Esophagus squamous epithelium (tissue), 5 donors: ENCODE data around the gene RALGPS1. TPM values are rescaled to one million over a fixed set of nuclear protein-coding genes. Genes with fewer than 3 reads are reported as not detected.

ENCODE experiments used
- DNase-seq: peaks from one replicate; lab custom pipeline; 2025; lab: John Stamatoyannopoulos, UW
- H3K27ac ChIP-seq, 4 donors: fragments of 200-600 bp; sonication (generic); one replicate each; pipeline ENCODE4 v1.5.1; 2016 to 2019; ENCODE audit warnings: mild to moderate bottlenecking in 1 of 4
- H3K27me3 ChIP-seq, 4 donors: fragments of 200-600 bp; sonication (generic); 1 replicate in 3 of 4; 2 replicates in 1 of 4; pipeline versions ENCODE4 v1.5.1 to v1.6.0; 2017 to 2021; ENCODE audit warnings: antibody characterized with exemption in 1 of 4
- H3K36me3 ChIP-seq, 3 donors: fragments of 200-600 bp; sonication (generic); one replicate each; pipeline ENCODE4 v1.5.1; 2016 to 2019
- H3K4me1 ChIP-seq, 3 donors: fragments of 200-600 bp; sonication (generic); one replicate each; pipeline ENCODE4 v1.5.1; 2017 to 2019
- H3K4me3 ChIP-seq, 4 donors: fragments of 200-600 bp; sonication (generic); 1 replicate in 3 of 4; 2 replicates in 1 of 4; pipeline ENCODE4 v1.5.1; 2016 to 2019; ENCODE audit warnings: mild to moderate bottlenecking in 2 of 4, moderate library complexity in 1 of 4
- H3K9me3 ChIP-seq, 3 donors: fragments of 200-600 bp; sonication (generic); one replicate each; pipeline ENCODE4 v1.5.1; 2016 to 2019
- POLR2A ChIP-seq, 4 donors: fragments of 450-650 bp; IDR thresholded peaks; one replicate each; pipeline ENCODE4 v1.6.1; 2017; ENCODE audit warnings: antibody characterized with exemption in 4 of 4, mild to moderate bottlenecking in 4 of 4, moderate library complexity in 3 of 4
- WGBS, 2 donors: methylation state at CpG; one replicate each; pipeline ENCODE4 v1.1.5; 2018; 5-methylcytosine and 5-hydroxymethylcytosine counted together
- intact Hi-C: fragments of 100-400 bp; cut with DNase I; formaldehyde crosslinking; loops from one replicate; pipeline ENCODE4 v1.15.0; 2022
- total RNA-seq, 4 donors: library from RNA; depleted of rRNA; stranded (reverse); fragments of >200 nt; gene quantifications; one replicate each; pipeline ENCODE4 v1.1.0, GENCODE V29; 2016
- TF ChIP-seq, protein P1 (sequence below), 6 experiments: fragments of 450-650 bp in 4 of 6; fragments of 200-600 bp in 2 of 6; sonication (generic) in 2 of 6; IDR thresholded peaks; one replicate each; pipeline ENCODE4 v1.5.1; 2016 to 2019; ENCODE audit warnings: antibody characterized with exemption in 6 of 6, mild to moderate bottlenecking in 4 of 6, moderate library complexity in 4 of 6
- donor health status: DM: yes; HTN: yes; CAD: no.

Gene RALGPS1
- total RNA-seq, 4 donors from 2014 or later, result 3.0 to 16.4 (median 10.6) TPM

DNA sequence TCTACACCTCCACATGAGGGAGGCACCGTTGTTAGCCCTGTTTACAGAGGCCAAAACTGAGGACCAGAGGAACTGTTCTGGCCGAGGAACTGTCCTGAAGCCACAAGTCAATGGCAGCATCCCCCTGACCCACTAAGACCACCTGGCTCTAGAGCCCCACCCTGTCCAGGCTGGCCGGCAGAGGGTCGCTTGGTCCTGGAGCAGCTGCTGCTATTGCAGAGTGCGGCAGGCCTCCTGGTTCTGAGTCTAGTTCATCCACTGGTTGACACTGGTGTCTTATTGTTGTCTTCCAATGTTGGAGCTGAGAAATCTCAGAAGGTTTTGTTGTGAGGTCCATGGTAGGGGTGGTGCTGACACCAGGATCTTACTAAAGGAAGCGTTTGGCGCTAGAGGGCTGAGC, 234.4 kb downstream of the RALGPS1 start:
- WGBS, 2 donors, result 92% methylated on average over 4 of the region's 7 CpGs; no CpG with 5 or more reads in 1 of the 2 donors
- Histone ChIP-seq H3K4me1 (peaks cover 1 to 7% (median 2%) of the 10 kb centered on the region in 3 donors), H3K9me3 (no peaks in the 10 kb centered on the region), H3K27ac (no peak overlapping the region), H3K27me3 (no peaks in the 10 kb centered on the region), H3K4me3 (no peak overlapping the region), H3K36me3 (no peaks in the 10 kb centered on the region)
- intact Hi-C loops, result no loop called here
- DNase-seq, result no peak
- TF ChIP-seq, protein P1, sequence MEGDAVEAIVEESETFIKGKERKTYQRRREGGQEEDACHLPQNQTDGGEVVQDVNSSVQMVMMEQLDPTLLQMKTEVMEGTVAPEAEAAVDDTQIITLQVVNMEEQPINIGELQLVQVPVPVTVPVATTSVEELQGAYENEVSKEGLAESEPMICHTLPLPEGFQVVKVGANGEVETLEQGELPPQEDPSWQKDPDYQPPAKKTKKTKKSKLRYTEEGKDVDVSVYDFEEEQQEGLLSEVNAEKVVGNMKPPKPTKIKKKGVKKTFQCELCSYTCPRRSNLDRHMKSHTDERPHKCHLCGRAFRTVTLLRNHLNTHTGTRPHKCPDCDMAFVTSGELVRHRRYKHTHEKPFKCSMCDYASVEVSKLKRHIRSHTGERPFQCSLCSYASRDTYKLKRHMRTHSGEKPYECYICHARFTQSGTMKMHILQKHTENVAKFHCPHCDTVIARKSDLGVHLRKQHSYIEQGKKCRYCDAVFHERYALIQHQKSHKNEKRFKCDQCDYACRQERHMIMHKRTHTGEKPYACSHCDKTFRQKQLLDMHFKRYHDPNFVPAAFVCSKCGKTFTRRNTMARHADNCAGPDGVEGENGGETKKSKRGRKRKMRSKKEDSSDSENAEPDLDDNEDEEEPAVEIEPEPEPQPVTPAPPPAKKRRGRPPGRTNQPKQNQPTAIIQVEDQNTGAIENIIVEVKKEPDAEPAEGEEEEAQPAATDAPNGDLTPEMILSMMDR (IDR thresholded peaks at IDR 0.05), result no peak
- no peak for TF ChIP-seq POLR2A (IDR thresholded peaks at IDR 0.05)

DNA sequence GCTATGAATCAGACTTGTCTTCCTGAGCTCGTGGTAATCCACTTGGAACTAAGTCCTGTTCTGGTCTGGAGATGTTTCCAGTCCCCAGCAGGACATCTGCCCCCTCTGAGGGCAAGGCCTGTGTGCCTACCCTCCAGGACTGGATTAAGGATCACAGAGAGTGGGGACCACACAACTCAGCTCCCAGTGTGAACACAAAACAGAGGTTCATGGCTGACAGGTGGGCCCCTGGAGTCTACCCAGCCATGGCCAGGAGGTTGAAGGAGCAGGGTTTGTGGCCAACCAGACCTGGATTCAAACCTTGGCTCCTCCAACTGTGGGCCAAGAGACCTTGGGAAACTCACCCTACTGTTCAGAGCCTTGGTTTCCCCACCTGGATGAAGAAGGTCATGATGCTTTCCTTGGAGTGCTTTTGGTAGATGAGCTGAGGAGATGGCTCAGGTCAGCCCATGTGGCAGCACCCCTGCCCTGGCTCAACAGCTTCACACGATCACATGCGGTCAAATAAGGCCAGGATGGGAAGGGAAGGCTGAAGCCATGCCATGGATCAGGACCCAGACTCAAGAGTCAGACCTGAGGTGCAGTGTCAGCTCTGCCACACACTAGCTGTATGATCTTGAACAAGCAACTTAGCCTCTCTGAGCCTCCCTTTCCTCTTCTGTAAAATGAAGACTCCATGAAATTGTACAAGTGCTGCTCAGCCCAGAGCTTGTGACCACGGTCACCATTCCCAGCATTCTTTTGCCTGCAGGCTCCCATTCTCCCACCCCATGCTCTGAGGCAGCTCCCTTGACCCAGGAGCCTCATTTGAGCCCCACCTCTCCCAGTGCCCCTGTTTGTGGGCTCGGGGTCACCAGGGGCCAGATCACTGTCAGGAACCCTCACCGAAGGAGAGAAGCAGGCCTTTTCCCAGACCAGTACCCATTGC, 235.1 kb downstream of the RALGPS1 start:
- Histone ChIP-seq H3K27me3 (no peaks in the 10 kb centered on the region), H3K36me3 (no peaks in the 10 kb centered on the region), H3K27ac (no peak overlapping the region), H3K4me1 (peaks cover 5 to 10% (median 8%) of the 10 kb centered on the region in 3 donors), H3K9me3 (no peaks in the 10 kb centered on the region), H3K4me3 (no peak overlapping the region)
- intact Hi-C loops, result no loop called here
- no peak for TF ChIP-seq POLR2A (IDR thresholded peaks at IDR 0.05)
- TF ChIP-seq, protein P1 (IDR thresholded peaks at IDR 0.05), result no peak
- WGBS, 2 donors, result 86 to 96% methylated on average over 3 to 4 of the region's 6 CpGs
- DNase-seq, result no peak

DNA sequence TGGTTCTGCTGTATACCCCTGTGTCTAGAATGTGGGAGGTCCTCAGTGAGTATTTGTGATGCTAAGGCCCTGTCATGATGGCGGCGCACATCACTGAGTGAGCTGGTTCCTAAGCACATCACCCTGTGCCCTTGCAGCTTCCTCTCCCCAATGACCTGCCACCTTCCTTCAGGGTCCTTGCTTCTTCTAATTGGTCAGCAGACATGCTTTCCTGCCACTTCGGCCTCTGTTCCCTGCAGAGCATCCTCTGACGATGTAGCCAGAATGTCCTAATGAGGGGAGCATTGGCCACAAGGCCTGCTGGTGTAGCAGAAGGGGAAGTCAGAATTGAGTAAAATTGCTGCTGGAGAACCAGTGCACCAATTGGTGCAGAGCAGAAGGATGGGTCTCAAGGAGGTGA, 238.9 kb downstream of the RALGPS1 start:
- Histone ChIP-seq H3K27me3 (no peaks in the 10 kb centered on the region), H3K36me3 (no peaks in the 10 kb centered on the region), H3K27ac (no peak overlapping the region), H3K4me3 (no peak overlapping the region), H3K4me1 (peaks cover 5 to 18% (median 15%) of the 10 kb centered on the region in 3 donors), H3K9me3 (no peaks in the 10 kb centered on the region)
- TF ChIP-seq, protein P1 (IDR thresholded peaks at IDR 0.05), result no peak
- no peak for TF ChIP-seq POLR2A (IDR thresholded peaks at IDR 0.05)
- intact Hi-C loops, result no loop called here
- no peak for DNase-seq
- WGBS, 2 donors, result 100% methylated on average over 2 of the region's 4 CpGs; no CpG with 5 or more reads in 1 of the 2 donors

DNA sequence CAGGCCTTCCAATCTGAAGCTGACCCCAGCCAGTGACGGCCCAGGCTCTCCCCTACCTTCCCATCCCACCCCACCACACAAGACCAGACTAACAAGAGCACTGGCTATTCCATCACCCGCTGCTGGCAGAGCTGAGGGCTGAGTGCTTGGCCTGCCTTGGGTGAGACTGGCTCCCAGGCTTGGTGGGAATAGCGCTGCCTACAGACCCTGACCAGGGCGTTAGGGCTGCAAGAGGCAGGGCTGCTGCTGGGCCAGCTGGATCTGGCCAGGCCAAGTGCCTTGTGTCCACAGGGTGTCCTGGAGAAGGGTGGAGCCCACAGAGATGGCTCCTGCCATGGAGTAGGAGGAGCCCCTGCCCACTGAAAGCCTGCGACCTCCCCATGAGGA, 239.4 kb downstream of the RALGPS1 start:
- peaks cover 5 to 22% (median 15%) of the 10 kb centered on the region in 3 donors for H3K4me1 ChIP-seq
- no peak for DNase-seq
- H3K27ac ChIP-seq, result peak overlapping the region in 3 of 4 donors; percentile 62 to 74 (median 63)
- TF ChIP-seq, protein P1 (IDR thresholded peaks at IDR 0.05), result no peak
- no peak for TF ChIP-seq POLR2A (IDR thresholded peaks at IDR 0.05)
- no peaks in the 10 kb centered on the region for H3K9me3 ChIP-seq
- intact Hi-C loops, result no loop called here
- H3K36me3 ChIP-seq, result no peaks in the 10 kb centered on the region
- WGBS, 2 donors, result 83 to 100% methylated on average over 1 of the region's 5 CpGs
- no peaks in the 10 kb centered on the region for H3K27me3 ChIP-seq
- H3K4me3 ChIP-seq, result no peak overlapping the region
